ENCODE results near the gene ACD. TPM values are rescaled to one million over a fixed set of nuclear protein-coding genes. Genes with fewer than 3 reads are reported as not detected.

Gene ACD
- total and polyA plus RNA-seq, 9 of the 15 experiments (the other 6 are each of a cell fraction or from before 2014, with no cell fraction given): 4.2 to 47.4 (median 19.2) TPM

- Histone ChIP-seq H3K4me3 (no peak overlapping the region), H3K79me2 (ENCODE audit: control insufficient read depth, insufficient read depth, low read length) (no peaks in the 10 kb centered on the region), H3K4me1 (replicated peaks in 1 of 2; ENCODE audit: control insufficient read depth in 2 of 2, insufficient read depth in 2 of 2, low read length in 2 of 2) (peaks cover 0 to 55% of the 10 kb centered on the region in 2 experiments; a peak in 3 of 5 replicates), H2AFZ (ENCODE audit: low read depth, low read length) (peak overlapping the region; percentile 73; the same call in 1 of the 2 replicates), H3K36me3 (ENCODE audit: control insufficient read depth, insufficient read depth, low read length) (no peaks in the 10 kb centered on the region), H3K9ac (ENCODE audit: insufficient read depth in 1 of 2, low read depth in 2 of 2, low read length in 2 of 2) (no peak overlapping the region; a peak in 2 of 4 replicates), H3K27ac (ENCODE audit: extremely low read depth, low read depth, low read length) (no peak overlapping the region), H3K9me3 (replicated peaks; ENCODE audit: control insufficient read depth, insufficient read depth, low read depth, low read length) (no peaks in the 10 kb centered on the region), H3K4me2 (ENCODE audit: insufficient read depth, low read length) (peak overlapping the region; percentile 60), H4K20me1 (replicated peaks; ENCODE audit: control insufficient read depth, insufficient read depth, low read length) (no peaks in the 10 kb centered on the region; the same call in 1 of the 2 replicates), H3K27me3 (ENCODE audit: control insufficient read depth in 2 of 2, insufficient read depth in 2 of 2, low read length in 2 of 2) (peaks cover 8 to 39% of the 10 kb centered on the region in 2 experiments; a peak in 4 of 5 replicates), H3K9me1 (ENCODE audit: control insufficient read depth, insufficient read depth, low read length) (no peaks in the 10 kb centered on the region)
- ATAC-seq (no peak), DNase-seq (ENCODE audit: extremely low read depth in 1 of 4, low spot score in 3 of 4) (no peak), FAIRE-seq (no peak)
- in situ Hi-C loops (cut with MboI) (no loop called here), intact Hi-C loops (cut with micrococcal nuclease) (no loop called here)
- BruUV-seq (replicated peaks): no TSS peak
- CTCF ChIA-PET (ENCODE audit: low intra/inter-chr PET ratio): interaction anchor here (1.0 to 2.9 kb wide), 4 partner anchors 83 to 151 kb away, joined by 3 to 50 read pairs (median 18); partner anchors contain the start of gene CTCF
- POLR2A ChIA-PET: no interaction called here
- 55% methylated on average over 11 of the region's 15 CpGs for WGBS (ENCODE audit: insufficient coverage, low coverage, missing lambda C conversion rate)
- TF ChIP-seq LARP7 (IDR thresholded peaks at IDR 0.05) (no peak), CEBPB (tag; IDR thresholded peaks at IDR 0.05) (no peak), ZHX1 (conservative IDR thresholded peaks at IDR 0.05; ENCODE audit: low read length) (no peak), TSC22D4 (tag; IDR thresholded peaks at IDR 0.05) (no peak), ASH1L (IDR thresholded peaks at IDR 0.05; ENCODE audit: borderline replicate concordance, low read depth, partially characterized antibody) (no peak), LCOR (CRISPR knock-in tag; IDR thresholded peaks at IDR 0.05) (no peak), RBFOX2 (IDR thresholded peaks at IDR 0.05; ENCODE audit: low read depth, low read length) (peak; percentile 7; the same call in 1 of the 2 replicates)
- TF ChIP-seq, protein P1, sequence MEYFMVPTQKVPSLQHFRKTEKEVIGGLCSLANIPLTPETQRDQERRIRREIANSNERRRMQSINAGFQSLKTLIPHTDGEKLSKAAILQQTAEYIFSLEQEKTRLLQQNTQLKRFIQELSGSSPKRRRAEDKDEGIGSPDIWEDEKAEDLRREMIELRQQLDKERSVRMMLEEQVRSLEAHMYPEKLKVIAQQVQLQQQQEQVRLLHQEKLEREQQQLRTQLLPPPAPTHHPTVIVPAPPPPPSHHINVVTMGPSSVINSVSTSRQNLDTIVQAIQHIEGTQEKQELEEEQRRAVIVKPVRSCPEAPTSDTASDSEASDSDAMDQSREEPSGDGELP (CRISPR knock-in tag; IDR thresholded peaks at IDR 0.05; ENCODE audit: borderline replicate concordance): 0 out of 2 replicates have a peak, but pooled peaks have one; percentile 39
- TF ChIP-seq, protein P2, sequence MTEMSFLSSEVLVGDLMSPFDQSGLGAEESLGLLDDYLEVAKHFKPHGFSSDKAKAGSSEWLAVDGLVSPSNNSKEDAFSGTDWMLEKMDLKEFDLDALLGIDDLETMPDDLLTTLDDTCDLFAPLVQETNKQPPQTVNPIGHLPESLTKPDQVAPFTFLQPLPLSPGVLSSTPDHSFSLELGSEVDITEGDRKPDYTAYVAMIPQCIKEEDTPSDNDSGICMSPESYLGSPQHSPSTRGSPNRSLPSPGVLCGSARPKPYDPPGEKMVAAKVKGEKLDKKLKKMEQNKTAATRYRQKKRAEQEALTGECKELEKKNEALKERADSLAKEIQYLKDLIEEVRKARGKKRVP (CRISPR knock-in tag; IDR thresholded peaks at IDR 0.05): no peak
These were observed 14.5 kb downstream of the ACD start for GRCh38 chr16:67645397-67646121.

Measured in K562 (cell line).